ENCODE data around the gene GJB5. TPM values are rescaled to one million over a fixed set of nuclear protein-coding genes. Genes with fewer than 3 reads are reported as not detected.

GJB5 gene
- total and polyA plus RNA-seq, 2 donors (not counting 1 experiment from before 2014, with no cell fraction given), result not detected

GRCh38 chr1:34785231-34785874, 30.5 kb downstream of the GJB5 start:
- POLR2A ChIA-PET, result no interaction called here
- DNase-seq (no peak), ATAC-seq (ENCODE audit: low read depth) (no peak)
- H3K4me1 Mint-ChIP-seq, result peaks cover 13% of the 10 kb centered on the region
- Histone ChIP-seq H3K36me3 (replicated peaks in 1 of 2; ENCODE audit: control extremely low read depth in 1 of 2, control insufficient read depth in 1 of 2, extremely low read depth in 1 of 2, insufficient read depth in 2 of 2, low read length in 1 of 2) (no peaks in the 10 kb centered on the region), H2AFZ (ENCODE audit: insufficient read depth, low read depth, low read length, poor library complexity, severe bottlenecking) (no peak overlapping the region), H3K79me2 (ENCODE audit: control insufficient read depth, insufficient read depth, low read length) (no peaks in the 10 kb centered on the region), H3K4me1 (ENCODE audit: control insufficient read depth in 2 of 2, insufficient read depth in 2 of 2, low read length in 2 of 2) (peaks cover 2 to 13% of the 10 kb centered on the region in 2 donors), H3K27me3 (replicated peaks in 1 of 4; ENCODE audit: control extremely low read depth in 1 of 4, control insufficient read depth in 3 of 4, insufficient read depth in 4 of 4, low read length in 3 of 4) (peaks cover 0 to 33% (median 10%) of the 10 kb centered on the region in 4 experiments), H4K20me1 (ENCODE audit: control insufficient read depth, insufficient read depth, low read length, poor library complexity, severe bottlenecking) (no peaks in the 10 kb centered on the region), H3K9me3 (ENCODE audit: control extremely low read depth in 1 of 3, control insufficient read depth in 2 of 3, insufficient read depth in 1 of 3, low read length in 2 of 3) (no peaks in the 10 kb centered on the region), H3K4me3 (ENCODE audit: control extremely low read depth in 1 of 5, extremely low read depth in 1 of 5, insufficient read depth in 1 of 5, low read depth in 2 of 5, low read length in 4 of 5) (no peak overlapping the region), H3K27ac (ENCODE audit: low read length in 2 of 2) (no peak overlapping the region), H3K9ac (ENCODE audit: low read length) (no peak overlapping the region), H3K4me2 (replicated peaks; ENCODE audit: low read depth, low read length, poor library complexity, severe bottlenecking) (no peak overlapping the region)
- no peaks in the 10 kb centered on the region for H3K9me3 Mint-ChIP-seq (ENCODE audit: insufficient read depth)
- peaks cover 38% of the 10 kb centered on the region for H3K27me3 Mint-ChIP-seq
- intact Hi-C loops (cut with micrococcal nuclease), result no loop called here
- CTCF ChIA-PET, result no interaction called here
- no peak for TF ChIP-seq CTCF (IDR thresholded peaks at IDR 0.05)
- no peak for TF ChIP-seq EZH2 (IDR thresholded peaks at IDR 0.05; ENCODE audit: borderline replicate concordance, insufficient read depth, low read depth, low read length, poor library complexity, severe bottlenecking)
- H3K27ac Mint-ChIP-seq, result no peak overlapping the region
- no peak overlapping the region for H3K4me3 Mint-ChIP-seq
- 89% methylated on average over 21 of the region's 22 CpGs for WGBS (ENCODE audit: insufficient coverage)

GRCh38 chr1:34785875-34786470, 31.1 kb downstream of the GJB5 start:
- peaks cover 2 to 12% of the 10 kb centered on the region in 2 donors for H3K4me1 ChIP-seq (ENCODE audit: control insufficient read depth in 2 of 2, insufficient read depth in 2 of 2, low read length in 2 of 2)
- no peak for ATAC-seq (ENCODE audit: low read depth)
- no peak overlapping the region for H3K27ac ChIP-seq (ENCODE audit: low read length in 2 of 2)
- CTCF ChIA-PET, result interaction anchor here (0.6 to 1.6 kb wide), 2 partner anchors 81 to 643 kb away, joined by 3 to 7 read pairs; no protein-coding TSS in a partner anchor
- H3K9me3 ChIP-seq (ENCODE audit: control extremely low read depth in 1 of 3, control insufficient read depth in 2 of 3, insufficient read depth in 1 of 3, low read length in 2 of 3), result no peaks in the 10 kb centered on the region
- H3K36me3 ChIP-seq (replicated peaks in 1 of 2; ENCODE audit: control extremely low read depth in 1 of 2, control insufficient read depth in 1 of 2, extremely low read depth in 1 of 2, insufficient read depth in 2 of 2, low read length in 1 of 2), result no peaks in the 10 kb centered on the region
- POLR2A ChIA-PET, result no interaction called here
- H3K9ac ChIP-seq (ENCODE audit: low read length), result no peak overlapping the region
- no peak overlapping the region for H3K4me2 ChIP-seq (replicated peaks; ENCODE audit: low read depth, low read length, poor library complexity, severe bottlenecking)
- DNase-seq, result no peak
- 63% methylated on average over 3 of the region's 4 CpGs for WGBS (ENCODE audit: insufficient coverage)
- H3K27me3 ChIP-seq (replicated peaks in 1 of 4; ENCODE audit: control extremely low read depth in 1 of 4, control insufficient read depth in 3 of 4, insufficient read depth in 4 of 4, low read length in 3 of 4), result peaks cover 0 to 32% (median 10%) of the 10 kb centered on the region in 4 experiments
- H3K4me3 Mint-ChIP-seq, result no peak overlapping the region
- no peaks in the 10 kb centered on the region for H4K20me1 ChIP-seq (ENCODE audit: control insufficient read depth, insufficient read depth, low read length, poor library complexity, severe bottlenecking)
- H3K4me3 ChIP-seq (ENCODE audit: control extremely low read depth in 1 of 5, extremely low read depth in 1 of 5, insufficient read depth in 1 of 5, low read depth in 2 of 5, low read length in 4 of 5), result no peak overlapping the region
- H3K27ac Mint-ChIP-seq, result no peak overlapping the region
- peaks cover 38% of the 10 kb centered on the region for H3K27me3 Mint-ChIP-seq
- intact Hi-C loops (cut with micrococcal nuclease), result loop anchor here (1.0 to 2.0 kb wide), 2 partner anchors 66 to 81 kb away; no protein-coding TSS in a partner anchor
- H3K4me1 Mint-ChIP-seq, result peaks cover 13% of the 10 kb centered on the region
- no peaks in the 10 kb centered on the region for H3K79me2 ChIP-seq (ENCODE audit: control insufficient read depth, insufficient read depth, low read length)
- no peaks in the 10 kb centered on the region for H3K9me3 Mint-ChIP-seq (ENCODE audit: insufficient read depth)
- no peak overlapping the region for H2AFZ ChIP-seq (ENCODE audit: insufficient read depth, low read depth, low read length, poor library complexity, severe bottlenecking)
- no peak for TF ChIP-seq EZH2 (IDR thresholded peaks at IDR 0.05; ENCODE audit: borderline replicate concordance, insufficient read depth, low read depth, low read length, poor library complexity, severe bottlenecking)
- no peak for TF ChIP-seq CTCF (IDR thresholded peaks at IDR 0.05)

Data from B cell (primary cell).